ENCODE results near the gene CRACR2B.
A peak's percentile ranks its signal among the peaks of the same experiment; 100 is the strongest.

The CRACR2B gene

DNA sequence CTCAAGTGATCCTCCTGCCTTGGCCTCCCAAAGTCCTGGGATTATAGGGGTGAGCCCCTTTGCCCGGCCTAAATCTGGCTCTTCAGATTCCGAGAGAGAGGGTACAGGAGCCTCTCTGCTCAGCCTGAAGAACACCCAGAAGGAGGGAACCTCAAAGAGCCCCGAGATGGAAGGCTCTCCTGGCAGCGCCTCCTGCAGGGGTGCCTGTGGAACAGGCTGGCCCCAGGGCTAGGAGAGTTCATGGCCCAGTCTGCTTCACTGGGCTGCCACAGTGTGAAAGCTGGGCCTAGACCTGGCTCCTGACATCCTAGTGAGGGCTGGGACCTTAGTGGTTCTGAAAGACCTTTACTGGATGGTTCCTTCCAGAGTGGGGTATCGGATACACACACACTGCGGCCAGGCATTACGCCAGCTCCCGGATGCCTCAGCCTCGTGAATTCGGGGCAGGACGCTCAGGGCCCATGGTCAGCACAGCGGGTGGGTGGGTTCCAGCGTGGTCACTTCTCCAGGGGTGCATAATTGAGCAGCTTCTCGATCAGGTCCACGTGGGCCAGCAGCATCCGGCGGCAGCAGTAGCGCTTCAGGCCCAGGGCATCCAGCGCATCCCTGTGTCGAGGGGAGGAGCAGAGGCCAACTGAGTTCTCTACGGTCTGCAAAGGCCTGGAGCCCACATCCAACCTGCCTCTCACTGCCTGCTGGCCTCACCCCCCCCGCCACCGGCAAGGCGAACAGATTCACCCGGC, 12.3 kb downstream of the CRACR2B start:
- no peak for ATAC-seq

DNA sequence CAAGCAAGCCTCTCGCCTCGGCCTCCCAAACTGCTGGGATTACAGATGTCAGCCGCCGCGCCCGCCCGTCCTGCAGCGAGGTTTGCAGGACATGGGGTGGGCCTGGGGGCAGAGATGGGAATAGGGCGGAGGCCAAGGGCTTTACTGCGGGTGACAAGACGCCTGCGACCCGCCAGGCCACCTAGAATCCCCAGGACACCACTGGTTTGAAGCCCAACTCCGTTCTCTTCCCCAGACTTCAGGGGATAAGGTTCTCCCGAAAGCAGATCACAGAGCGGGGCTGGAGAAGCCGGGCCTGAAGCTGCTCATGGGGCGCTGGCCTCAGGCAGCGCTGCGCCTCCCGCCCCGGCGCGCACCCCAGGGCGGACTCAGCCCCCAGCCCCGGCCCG, 14.3 kb downstream of the CRACR2B start:
- ATAC-seq = peak; percentile 46 to 52

DNA sequence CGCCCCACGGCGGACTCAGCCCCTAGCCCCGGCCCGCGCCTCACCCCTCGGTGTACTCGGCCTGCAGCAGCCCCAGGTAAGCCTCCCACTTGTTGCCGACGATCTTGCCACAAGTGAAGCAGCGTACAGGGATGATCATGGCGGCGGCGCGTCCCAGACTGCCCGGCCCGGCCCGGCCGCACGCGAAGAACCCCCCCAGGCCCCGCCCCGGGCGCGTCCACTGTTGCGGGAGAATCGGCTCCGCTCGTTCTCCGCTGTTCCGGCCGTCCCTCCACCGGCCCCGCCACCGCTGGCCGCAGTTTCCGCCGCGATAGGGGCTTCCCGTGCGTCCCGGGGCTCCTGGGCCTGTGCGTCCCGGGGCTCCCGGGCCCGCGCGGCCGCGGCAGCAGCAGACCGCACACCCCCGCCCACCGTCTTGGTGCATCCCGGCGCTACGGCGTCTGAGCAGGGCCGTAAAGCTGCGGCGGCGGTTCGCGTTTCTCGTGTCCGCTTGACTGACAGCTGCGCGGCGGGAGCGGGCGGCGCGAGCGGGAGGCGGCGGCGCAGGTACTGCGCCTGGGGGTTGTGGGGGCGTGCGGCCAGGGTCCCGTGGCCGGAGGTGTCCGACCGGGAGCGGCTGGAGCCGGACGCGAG, 14.8 kb downstream of the CRACR2B start, which contains the start of the genes POLR2L and TSPAN4:
Gene POLR2L (minus strand): TSS at position 160 of the 633 bp plus-strand sequence. CDS start 21 bp downstream, at position 139.
Gene TSPAN4 (plus strand): TSS at position 483 of the 633 bp plus-strand sequence. CDS start 7,453 bp downstream, outside the sequence.
- ATAC-seq = peak; percentile 83 to 85

DNA sequence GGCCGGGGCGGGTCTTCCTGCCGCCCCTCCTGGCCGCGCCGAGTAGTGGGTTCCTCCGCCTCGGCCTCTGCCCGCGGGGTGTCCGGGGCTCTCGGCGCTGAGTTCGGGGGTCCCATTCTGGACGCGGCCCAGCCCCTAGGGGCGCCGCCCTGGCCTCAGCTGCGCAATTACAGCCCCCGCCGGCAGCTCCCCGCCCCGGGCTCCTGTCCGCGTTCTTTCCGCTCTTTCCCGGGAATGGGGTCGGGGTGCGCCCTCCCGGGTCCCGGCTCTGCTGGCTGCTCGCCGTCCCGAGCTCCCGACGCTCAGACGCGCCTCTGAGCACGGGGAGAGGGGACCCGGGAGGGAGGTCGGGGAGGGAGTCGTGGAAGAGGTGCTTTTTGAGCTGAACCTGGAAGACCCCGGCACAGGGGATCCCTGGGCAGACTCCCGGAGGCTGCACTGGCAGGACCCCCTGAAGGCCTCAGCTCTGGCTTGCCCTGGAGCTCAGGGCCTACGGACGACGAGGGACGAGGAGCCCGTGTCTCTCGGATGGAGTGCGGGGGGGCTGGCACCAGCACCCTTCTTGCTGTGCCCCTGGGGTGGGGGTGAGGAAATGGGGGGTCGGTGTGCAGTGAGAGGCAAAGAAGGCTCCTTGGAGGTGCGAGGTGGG, 15.5 kb downstream of the CRACR2B start:
- no peak for ATAC-seq

DNA sequence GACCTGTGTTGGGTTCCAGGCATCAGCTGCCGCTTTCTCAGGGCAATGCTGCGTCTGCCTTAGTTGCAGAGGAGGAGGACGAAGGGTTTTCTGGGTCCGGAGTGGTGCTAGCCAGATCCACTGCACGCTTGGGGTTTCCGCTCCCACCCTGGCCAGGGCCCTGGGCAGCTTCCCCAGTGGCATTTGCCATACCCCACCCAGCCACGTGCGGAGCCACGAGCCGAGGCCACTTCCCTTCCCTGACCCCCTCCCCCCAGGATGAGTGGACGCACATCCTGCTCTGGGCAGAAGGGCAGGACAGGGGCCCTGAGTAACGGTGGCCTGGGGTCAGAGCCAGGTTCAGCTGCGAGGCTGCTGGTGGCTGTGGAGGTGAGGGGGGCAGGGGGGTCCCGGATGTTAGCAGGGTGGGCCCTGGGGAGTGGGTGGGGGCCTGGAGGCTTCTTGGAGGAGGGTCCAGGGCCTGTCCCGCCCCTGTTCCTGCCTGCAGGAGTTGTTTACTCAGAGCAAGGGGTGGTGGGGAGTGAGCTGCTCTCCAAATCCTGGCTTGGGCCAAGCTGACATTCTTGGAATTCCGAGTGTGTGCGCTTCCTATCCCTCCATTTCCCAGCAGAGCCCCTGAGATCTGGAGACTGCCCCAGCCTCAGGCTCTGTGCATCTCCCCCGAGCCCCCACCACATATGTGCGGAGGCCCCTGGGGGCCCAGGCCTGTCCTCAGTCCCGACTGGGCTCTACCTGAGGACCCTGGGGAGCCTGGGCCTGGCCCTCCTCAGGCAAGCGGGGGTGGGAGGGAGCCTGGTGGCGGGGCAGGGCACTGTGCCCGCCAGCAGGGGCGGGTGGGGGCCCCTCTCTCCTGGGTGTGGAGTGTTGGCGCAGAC, 16.3 kb downstream of the CRACR2B start:
- no peak for ATAC-seq

DNA sequence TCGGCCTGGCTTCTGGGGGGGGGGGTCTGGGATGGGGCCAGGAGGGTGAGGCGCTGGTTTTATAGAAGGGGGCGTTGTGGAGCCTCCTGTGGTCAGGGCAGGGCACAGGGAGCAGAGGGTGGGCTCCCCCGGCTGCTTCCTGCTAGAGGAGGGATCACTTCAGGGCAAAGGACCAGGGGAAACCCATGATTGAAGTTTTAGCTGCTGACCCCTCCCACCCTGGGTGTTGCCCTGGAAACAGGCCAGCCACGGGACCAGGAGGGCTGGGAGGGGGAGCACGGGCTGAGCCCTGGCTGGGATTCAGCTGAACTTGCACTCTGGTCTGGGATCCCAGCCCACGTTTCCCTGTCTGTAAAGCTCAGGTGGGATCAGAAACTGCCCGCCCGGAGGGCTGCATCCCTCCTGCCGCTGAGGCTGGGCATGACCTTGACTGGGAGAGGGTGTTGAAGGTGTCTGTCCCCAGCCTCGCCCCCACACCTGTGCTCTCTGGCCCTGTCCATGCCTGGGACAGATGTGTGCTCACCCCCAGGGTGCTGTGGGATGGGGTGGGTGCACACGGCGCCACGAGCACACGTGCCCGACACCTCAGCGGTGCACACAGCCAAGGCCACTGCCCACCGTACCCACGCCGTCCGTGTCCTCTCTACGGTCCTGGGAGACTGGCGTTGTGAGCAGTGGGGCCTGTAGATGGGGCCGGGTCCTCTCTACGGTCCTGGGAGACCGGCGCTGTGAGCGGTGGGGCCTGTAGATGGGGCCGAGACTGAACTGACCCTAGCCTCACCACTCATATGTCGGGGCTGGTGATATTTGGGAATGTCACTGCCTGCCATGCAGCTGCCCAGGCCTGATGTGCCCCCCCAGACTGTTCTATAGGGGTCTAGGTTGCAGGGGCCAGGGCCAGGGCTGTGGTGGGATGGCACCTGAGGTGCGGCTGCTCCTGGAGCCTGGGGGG, 17.2 kb downstream of the CRACR2B start:
- no peak for ATAC-seq

DNA sequence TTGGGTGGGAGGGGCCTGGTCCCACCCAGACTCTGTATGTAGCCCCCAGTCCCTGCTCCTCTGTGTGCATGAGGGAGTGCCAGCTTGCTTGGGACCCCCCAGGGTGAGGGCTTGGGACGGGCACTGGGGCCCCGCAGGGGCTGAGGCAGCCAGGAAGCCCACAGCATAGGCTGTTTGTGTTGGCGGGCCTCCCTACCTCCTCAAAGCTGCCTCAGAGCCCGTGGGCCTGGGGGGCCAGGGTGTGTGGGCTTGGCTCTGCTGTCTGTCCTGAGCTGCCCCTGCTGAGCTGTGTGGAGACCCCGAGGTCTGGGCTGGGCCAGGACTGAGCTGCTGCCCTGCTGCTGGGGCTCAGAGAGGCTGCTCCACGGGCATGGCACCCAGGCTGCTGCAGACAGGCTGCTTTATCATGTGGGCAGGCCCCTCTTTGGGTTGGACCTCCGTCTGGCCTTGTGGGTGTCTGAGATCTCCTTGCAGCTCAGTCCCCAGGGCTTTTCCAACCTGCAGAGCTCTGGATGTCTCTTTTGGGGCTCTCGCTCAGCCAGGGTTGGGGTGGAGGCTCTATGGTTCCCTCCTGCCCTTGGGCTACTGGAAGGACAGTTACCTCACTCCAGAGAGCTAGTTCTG, 18.3 kb downstream of the CRACR2B start:
- no peak for ATAC-seq

DNA sequence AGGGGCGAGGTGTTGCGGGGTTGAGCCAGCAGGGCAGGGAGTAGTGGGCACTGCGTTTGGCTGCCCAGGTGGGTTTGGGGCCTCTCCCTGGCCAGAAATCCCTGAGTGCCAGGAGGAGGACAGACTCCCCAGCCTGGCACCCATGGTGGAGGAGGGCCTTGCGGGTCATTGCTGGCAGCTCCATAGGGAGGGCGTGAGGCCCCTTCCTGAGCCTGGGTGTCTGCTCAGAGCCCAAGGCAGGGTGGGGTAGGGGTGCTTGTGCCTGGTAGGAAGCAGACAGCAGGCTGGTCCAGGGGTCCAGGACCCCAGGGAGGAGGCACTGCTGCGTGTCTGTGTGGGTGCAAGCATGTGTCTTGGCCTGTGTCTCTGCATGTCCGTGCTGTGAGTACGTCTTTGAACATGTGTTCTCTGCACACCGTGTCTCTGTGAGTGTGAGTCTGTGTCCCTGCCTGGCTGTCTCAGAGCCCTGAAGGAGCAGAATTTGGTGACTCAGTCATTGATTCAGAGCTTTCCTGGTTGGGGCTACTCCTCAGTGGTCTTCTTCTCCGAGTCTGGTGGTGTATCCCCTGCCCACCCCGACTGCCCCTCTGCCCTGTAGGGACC, 18.9 kb downstream of the CRACR2B start:
- no peak for ATAC-seq

DNA sequence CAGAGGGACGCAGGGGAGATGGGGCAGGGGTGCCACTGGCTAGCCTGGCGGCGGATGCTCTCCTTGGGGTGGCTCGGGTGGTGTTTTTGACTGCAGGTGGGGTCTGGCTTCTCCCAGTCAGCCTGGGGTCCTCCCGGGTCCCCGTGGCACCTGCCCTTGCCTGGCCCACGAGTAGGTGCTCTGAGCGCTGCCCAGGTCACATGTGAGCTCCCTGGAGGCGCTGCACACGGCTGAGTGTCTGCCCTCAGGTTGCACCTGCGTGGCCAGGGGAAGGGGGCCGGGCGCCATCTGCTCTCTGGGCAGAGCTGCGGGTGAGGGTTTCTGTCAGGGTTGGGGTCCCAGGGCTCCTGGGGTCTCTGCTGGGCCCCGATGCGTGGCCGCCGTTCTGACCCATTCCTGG, 20.2 kb downstream of the CRACR2B start:
- ATAC-seq = no peak

DNA sequence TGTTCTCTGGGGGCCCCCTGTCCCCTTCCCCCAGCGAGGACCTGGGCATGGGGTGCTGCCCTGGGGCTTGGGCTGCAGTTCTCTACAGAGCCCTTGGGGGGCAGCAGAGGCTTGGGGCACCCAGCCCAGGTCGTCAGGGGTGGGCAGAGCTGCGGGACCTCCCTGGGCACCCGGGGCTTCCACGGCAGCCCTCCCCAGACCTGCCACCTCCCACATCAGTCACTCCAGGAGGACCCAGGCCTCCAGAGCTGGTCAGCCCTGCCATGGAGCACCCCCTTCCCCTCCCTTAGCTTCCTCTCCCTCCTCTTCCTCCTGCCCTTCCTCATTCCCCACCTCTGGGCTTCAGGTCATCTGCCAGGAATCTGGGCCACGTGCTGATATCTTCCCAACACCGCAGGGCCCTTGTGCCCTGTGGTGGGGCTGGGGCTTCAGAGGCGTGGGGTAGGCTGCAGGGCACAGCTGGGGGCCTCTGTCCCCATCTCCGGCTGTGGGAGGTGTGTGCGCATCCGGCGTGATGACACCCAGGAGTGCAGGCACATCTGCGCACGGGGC, 20.7 kb downstream of the CRACR2B start:
- ATAC-seq = peak; percentile 63 to 65

DNA sequence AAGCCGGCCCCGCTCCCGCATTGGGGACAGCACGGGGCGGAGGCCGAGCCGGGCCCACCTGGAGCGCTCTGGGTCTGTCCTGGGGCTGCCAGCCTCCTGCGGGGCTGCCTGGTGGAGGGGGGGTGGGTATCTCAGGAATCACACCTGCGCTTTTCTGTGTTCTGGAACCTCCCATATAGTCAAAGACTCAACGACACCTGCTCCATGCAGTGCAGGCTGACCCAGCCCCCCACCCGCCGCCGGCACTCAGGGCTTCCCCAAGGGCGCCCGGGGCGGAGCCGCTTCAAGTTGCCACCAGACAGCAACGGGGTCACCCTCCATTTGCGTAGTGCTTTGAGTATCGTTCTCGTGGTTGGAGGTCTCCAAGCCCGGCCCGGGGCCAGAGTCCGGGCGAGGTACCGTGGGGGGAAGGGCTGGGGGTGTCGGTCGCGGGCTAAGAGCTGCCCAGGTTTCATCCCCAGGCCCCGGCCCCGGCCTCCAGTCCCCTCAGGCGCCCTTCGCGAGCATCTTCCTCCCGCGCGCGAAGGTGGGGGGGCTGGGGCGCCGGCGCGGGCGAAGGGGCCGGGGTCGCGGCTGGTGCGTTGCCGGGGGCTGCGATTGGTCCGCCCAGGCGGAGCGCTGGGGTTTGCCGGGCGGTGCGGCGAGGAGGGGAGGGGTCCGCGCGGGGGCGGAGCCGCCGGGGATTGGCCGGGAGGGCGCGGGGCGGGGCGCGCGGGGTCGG, 21.5 kb downstream of the CRACR2B start:
- ATAC-seq = peak; percentile 23 to 30

DNA sequence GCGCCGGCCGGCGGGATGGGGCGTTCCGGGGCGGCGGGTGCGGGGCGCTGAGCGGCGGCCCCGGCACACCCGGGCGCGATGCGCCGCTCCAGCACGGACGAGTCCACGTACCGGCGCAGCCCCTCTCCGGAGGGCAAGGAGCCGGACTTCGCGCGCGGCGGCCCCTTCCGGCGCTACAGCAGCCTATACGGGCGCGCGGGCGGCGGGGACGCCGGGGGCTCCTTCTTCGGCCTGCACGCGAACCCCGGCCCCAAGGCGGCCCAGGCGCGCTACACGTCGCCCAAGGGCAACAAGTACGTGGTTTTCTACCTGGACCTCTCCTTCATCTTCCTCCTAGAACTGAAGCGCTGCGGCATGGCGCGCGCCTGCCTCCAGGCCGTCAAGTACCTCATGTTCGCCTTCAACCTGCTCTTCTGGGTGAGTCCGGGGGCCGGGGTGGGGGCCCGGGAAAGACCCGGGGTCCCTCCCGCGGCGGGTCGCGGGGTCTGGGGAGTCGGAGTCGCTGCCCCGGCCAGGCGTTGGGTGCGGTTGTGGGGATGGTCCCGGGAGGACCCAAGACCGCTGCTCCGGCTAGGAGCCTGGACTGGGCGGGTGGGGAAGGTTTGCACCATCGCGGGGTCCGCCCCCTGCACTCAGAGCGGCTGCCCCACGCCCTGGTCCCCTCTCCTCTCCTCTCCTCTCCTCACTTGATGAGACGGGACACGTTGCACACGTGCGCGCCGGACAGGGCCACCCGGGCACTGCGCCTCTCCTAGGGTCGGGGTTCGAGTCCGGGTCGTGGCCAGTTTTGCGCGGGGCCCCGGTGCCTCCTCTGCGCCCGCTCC, 22.4 kb downstream of the CRACR2B start:
- peak in 1 of 2 donors; percentile 3 for ATAC-seq

DNA sequence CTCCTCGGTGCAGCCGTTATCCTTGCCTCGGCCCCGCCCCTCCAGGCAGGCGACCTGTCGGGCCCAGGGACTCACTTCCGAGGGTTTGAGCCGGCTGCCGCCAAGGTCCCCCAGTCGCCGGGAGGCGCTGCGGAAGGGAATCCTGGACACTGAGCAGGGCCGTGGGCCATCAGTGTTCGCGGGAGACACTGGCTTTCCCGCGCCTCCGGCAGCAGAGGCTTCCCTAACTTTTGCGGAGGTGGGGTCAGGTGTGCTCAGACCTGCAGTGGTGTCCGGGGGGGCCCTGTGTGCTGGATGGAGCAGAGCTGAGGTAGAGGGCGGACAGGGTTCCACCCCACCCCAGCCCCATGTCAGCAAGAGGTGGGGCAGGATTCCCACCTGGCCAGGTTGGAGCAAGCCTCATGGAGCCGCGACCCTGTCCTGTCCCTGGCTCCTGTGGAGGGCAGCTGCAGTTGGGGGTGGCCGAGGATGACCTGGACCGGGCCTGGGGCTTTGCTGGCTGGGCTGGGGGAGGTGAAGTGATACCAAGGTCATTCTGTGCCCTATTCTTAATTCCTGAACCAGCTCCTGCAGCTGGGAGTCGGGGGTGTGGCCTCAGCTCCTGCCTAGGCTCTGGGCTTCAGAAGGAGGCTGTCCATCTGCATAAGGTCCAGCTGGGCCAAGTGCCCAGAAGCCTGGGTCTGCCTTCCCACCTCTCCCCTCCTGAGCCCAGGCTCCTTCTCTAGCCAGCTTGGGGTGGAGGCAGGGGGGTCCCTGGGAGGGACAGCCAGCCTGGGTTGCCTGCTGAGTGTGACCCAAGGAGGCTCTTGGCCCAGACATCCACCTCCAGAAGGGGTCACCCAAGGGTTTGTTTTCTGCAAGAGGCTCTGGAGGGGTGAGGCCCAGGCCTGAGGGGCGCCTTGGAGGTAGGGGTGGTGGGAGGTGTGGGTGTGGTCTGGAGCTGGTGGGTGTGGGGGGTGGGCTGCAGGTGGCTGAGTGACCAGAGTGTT, 23.4 kb downstream of the CRACR2B start:
- ATAC-seq = no peak

DNA sequence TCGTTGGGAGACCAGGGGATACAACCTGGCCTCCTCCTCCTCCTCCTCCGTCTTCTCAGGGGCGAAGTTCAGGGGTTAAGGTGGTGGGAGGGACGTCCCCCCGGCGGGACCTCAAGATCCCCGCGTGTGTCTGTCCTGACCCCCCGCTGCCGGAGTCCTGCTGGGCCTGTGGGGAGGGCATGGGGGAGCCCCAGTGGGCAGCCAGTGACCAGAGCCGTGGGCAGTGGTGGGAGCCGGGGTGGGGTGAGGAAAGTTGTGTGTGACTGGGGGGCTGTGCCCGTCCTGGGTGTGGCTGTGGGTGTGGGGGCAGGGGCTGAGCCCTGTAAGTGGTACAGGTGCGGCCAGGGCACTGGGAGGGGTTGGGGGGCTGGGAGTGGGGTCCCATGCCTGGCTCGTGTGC, 25.0 kb downstream of the CRACR2B start:
- ATAC-seq = no peak

DNA sequence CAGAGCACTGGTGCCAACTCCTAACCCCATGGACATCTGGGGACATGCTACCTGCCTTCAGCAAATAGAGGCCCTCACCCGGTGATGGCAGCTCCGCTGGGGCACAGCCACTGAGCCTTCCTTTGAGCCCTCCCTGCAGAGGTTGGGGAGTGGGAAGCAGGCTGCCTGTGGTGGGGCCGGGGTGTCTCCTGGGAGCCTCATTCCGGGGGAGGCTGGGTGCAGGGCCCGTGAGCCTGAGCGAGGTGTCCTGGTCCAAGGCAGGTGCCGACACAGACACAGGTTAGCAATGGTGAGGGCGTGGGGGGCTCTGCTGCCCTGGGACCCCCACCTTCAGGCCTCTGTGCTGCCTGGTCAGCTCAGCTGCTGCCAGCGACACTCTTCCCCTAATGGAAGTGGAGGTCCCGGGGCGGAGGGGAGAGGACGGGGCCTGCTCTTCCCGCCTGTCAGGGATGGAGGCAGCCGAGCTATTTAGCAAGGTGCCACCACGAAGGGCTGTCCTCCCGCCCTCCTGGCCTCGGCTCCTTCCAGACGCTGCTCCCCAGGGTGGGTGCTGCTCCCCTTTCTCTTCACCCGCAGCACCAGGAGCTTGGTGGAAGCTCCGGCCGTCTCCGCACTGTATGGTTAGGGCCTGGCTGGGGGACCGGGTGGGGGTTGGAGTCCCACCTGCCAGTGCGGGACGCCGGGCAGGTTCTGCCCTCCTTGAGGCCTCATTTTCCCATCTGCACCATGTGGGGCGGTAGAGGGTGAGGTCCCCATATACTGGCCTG, 26.1 kb downstream of the CRACR2B start:
- ATAC-seq = no peak

DNA sequence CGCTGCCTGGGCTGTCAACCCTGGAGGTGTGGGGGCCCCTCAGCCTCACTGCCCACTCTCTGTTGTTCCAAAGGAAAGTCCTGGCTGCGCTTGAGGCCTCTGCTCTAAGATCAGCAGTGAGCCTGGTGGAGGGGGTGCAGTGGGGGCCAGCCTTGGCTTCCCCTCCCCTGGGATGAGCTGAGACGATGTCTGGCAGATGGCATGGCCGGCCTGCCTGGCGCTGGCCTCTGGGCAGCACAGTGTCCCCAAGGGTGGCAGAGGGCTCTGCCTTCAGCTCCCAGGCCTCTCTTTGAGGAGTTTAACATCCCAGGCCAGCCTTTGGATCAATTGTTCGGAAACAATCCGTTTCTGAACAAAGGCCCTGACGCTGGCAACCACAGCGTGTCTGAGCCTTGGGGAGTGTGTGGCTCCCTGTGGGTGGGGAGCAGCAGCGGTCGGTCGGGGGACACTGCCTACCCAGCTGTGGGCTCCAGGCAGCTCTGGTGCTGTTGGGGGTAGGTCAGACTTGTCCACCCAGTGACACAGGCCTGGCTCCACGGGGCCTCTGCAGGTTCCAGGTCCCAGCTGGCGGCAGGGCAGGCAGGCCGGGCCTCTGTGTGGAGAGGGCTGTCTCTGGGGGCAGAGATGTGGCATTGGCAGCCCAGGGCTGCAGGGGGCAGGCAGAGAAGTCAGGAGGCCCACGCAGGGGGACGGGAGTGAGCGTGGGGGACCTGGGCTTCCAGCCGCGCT, 27.0 kb downstream of the CRACR2B start:
- no peak for ATAC-seq
